GM12878 (cell line): Measurements from ENCODE around the gene RREB1. TPM values are rescaled to one million over a fixed set of nuclear protein-coding genes. Genes with fewer than 3 reads are reported as not detected.

Experiments
- ATAC-seq: fragments of 200-7000 bp; cut with Tn5 transposase; 3 replicates; pipeline ENCODE4 v1.9.1; 2020; ENCODE audit warnings: mild to moderate bottlenecking, moderate library complexity
- BruUV-seq: library from RNA; stranded (reverse); fragments of 400-500 nt; replicated peaks from 2 replicates; lab custom pipeline; 2021; lab: Mats Ljungman, UMichigan
- CTCF ChIA-PET: fragments of 300-600 bp; sonication (Branson Sonifier 250); formaldehyde crosslinking; extraction: SDS; loops from one replicate; lab custom pipeline; 2021; ENCODE audit warnings: inconsistent platforms; lab: Yijun Ruan, JAX
- POLR2A ChIA-PET: fragments of 350-600 bp; formaldehyde crosslinking; extraction: SDS; loops from one replicate; lab custom pipeline; 2021; ENCODE audit warnings: inconsistent platforms; lab: Charles Lee
- RAD21 ChIA-PET: fragments of 300-600 bp; sonication (Branson Sonifier 250); formaldehyde crosslinking; loops from one replicate; lab custom pipeline; 2023; ENCODE audit warnings: antibody characterized with exemption; ENCODE audit not compliant: unreplicated experiment; lab: Charles Lee
- SMC1A ChIA-PET: fragments of 300-600 bp; sonication (Branson Sonifier 250); formaldehyde crosslinking; loops from one replicate; lab custom pipeline; 2023; ENCODE audit not compliant: unreplicated experiment, uncharacterized antibody; lab: Charles Lee
- DNase-seq: peaks from one replicate; pipeline ENCODE4 v3.0.0-alpha.2; 2011; ENCODE audit warnings: low read depth, low spot score
- FAIRE-seq: peaks from 3 replicates; lab custom pipeline; 2011; peaks lifted over from hg19 to GRCh38; lab: Jason Lieb, UNC
- H2AFZ ChIP-seq: 2 replicates; pipeline ENCODE4 v1.6.0; 2011; ENCODE audit warnings: low read depth, low read length, control low read depth; ENCODE audit not compliant: control insufficient read depth
- H3K27ac ChIP-seq: 2 replicates; pipeline ENCODE4 v1.5.1; 2011; ENCODE audit warnings: control low read depth; ENCODE audit not compliant: control insufficient read depth, insufficient read depth
- H3K27me3 ChIP-seq, 2 experiments: replicated peaks in 1 of 2; 2 replicates each; pipeline versions ENCODE4 v1.6.0 to v1.6.1; 2011; ENCODE audit warnings: low read length in 1 of 2; ENCODE audit not compliant: control insufficient read depth in 2 of 2, insufficient read depth in 2 of 2
- H3K36me3 ChIP-seq, 2 experiments: 2 replicates each; pipeline ENCODE4 v1.5.1; 2011; ENCODE audit warnings: low read length in 1 of 2; ENCODE audit not compliant: control insufficient read depth in 2 of 2, insufficient read depth in 2 of 2
- H3K4me1 ChIP-seq: 2 replicates; pipeline ENCODE4 v1.6.1; 2011; ENCODE audit warnings: mild to moderate bottlenecking, low read length, moderate library complexity, mixed read lengths; ENCODE audit not compliant: control insufficient read depth, insufficient read depth
- H3K4me2 ChIP-seq: 2 replicates; pipeline ENCODE4 v1.6.0; 2011; ENCODE audit warnings: control low read depth; ENCODE audit not compliant: control insufficient read depth, insufficient read depth
- H3K4me3 ChIP-seq: fragments of 200-600 bp; sonication (generic); 2 replicates; pipeline ENCODE4 v1.5.1; 2016
- H3K79me2 ChIP-seq: 2 replicates; pipeline ENCODE4 v1.6.0; 2011; ENCODE audit warnings: low read length; ENCODE audit not compliant: control insufficient read depth, insufficient read depth
- H3K9ac ChIP-seq: 2 replicates; pipeline ENCODE4 v1.8.0; 2011; ENCODE audit warnings: low read length, control low read depth, mixed read lengths; ENCODE audit not compliant: control insufficient read depth, insufficient read depth
- H3K9me3 ChIP-seq: replicated peaks from 3 replicates; pipeline ENCODE4 v1.5.1; 2011; ENCODE audit warnings: mild to moderate bottlenecking, low read length; ENCODE audit not compliant: control insufficient read depth, insufficient read depth
- H4K20me1 ChIP-seq: 2 replicates; pipeline ENCODE4 v1.6.0; 2011; ENCODE audit not compliant: control insufficient read depth, insufficient read depth
- CEBPB ChIP-seq, 2 experiments: fragments of 150-350 bp in 1 of 2; IDR thresholded peaks; 2 replicates each; pipeline ENCODE4 v1.6.1; 2012 to 2014; ENCODE audit warnings: low read depth in 2 of 2, low read length in 2 of 2, borderline replicate concordance in 1 of 2, inconsistent platforms in 1 of 2
- DPF2 ChIP-seq: fragments of 450-650 bp; IDR thresholded peaks from 2 replicates; pipeline ENCODE4 v1.6.1; 2017; ENCODE audit warnings: mild to moderate bottlenecking
- ETV6 ChIP-seq, 2 experiments: fragments of 450-650 bp in 1 of 2; IDR thresholded peaks in 1 of 2; conservative IDR thresholded peaks in 1 of 2; 2 replicates each; pipeline ENCODE4 v1.6.1; 2014; ENCODE audit warnings: antibody characterized with exemption in 1 of 2, borderline replicate concordance in 1 of 2, low read depth in 1 of 2, mild to moderate bottlenecking in 1 of 2, moderate library complexity in 1 of 2
- EZH2 ChIP-seq: IDR thresholded peaks from 2 replicates; pipeline ENCODE4 v1.6.1; 2012; ENCODE audit warnings: low read depth, mild to moderate bottlenecking, control low read depth, inconsistent platforms, low read length, borderline replicate concordance; ENCODE audit not compliant: control insufficient read depth
- IRF5 ChIP-seq: fragments of 450-650 bp; IDR thresholded peaks from 2 replicates; pipeline ENCODE4 v1.6.1; 2017; ENCODE audit warnings: borderline replicate concordance
- KDM1A ChIP-seq: fragments of 200-600 bp; sonication (generic); IDR thresholded peaks from 2 replicates; pipeline ENCODE4 v1.6.1; 2016; ENCODE audit warnings: borderline replicate concordance
- MAX ChIP-seq: IDR thresholded peaks from 2 replicates; pipeline ENCODE4 v1.6.1; 2012; ENCODE audit warnings: low read depth, low read length, improper control_type of control experiment
- MLLT1 ChIP-seq: fragments of 450-650 bp; IDR thresholded peaks from 2 replicates; pipeline ENCODE4 v1.6.1; 2016; ENCODE audit warnings: mild to moderate bottlenecking
- MXI1 ChIP-seq: fragments of 150-350 bp; IDR thresholded peaks from 2 replicates; pipeline ENCODE4 v1.6.1; 2011; ENCODE audit warnings: low read depth, mild to moderate bottlenecking, inconsistent platforms, low read length, improper control_type of control experiment
- MYC ChIP-seq: IDR thresholded peaks from 2 replicates; pipeline ENCODE4 v1.6.1; 2011; ENCODE audit warnings: mild to moderate bottlenecking, low read length, moderate library complexity, inconsistent platforms; ENCODE audit not compliant: insufficient read depth, insufficient replicate concordance, insufficient read length, severe bottlenecking
- POU2F2 ChIP-seq: IDR thresholded peaks from 3 replicates; pipeline ENCODE4 v1.6.1; 2011; ENCODE audit warnings: low read depth, mild to moderate bottlenecking, low read length, borderline replicate concordance
- RAD51 ChIP-seq: fragments of 450-650 bp; IDR thresholded peaks from 2 replicates; pipeline ENCODE4 v1.6.1; 2016; ENCODE audit warnings: moderate library complexity, mild to moderate bottlenecking, inconsistent platforms
- SMAD5 ChIP-seq: IDR thresholded peaks from 2 replicates; pipeline ENCODE4 v1.6.1; 2016; ENCODE audit warnings: antibody characterized with exemption, low read depth
- SREBF1 ChIP-seq: IDR thresholded peaks from 2 replicates; pipeline ENCODE4 v1.6.1; 2012; ENCODE audit warnings: mild to moderate bottlenecking, low read length
- SUPT20H ChIP-seq: IDR thresholded peaks from 2 replicates; pipeline ENCODE4 v1.6.1; 2011; ENCODE audit warnings: low read depth, mild to moderate bottlenecking, low read length, moderate library complexity, borderline replicate concordance; ENCODE audit not compliant: control insufficient read depth
- TARDBP ChIP-seq: IDR thresholded peaks from 2 replicates; pipeline ENCODE4 v1.6.1; 2016; ENCODE audit warnings: borderline replicate concordance
- TCF12 ChIP-seq: IDR thresholded peaks from 2 replicates; pipeline ENCODE4 v1.6.1; 2011; ENCODE audit warnings: low read depth, mild to moderate bottlenecking, low read length
- USF1 ChIP-seq: IDR thresholded peaks from 2 replicates; pipeline ENCODE4 v1.6.1; 2011; ENCODE audit warnings: borderline replicate concordance, low read depth, mild to moderate bottlenecking, moderate library complexity, mixed read lengths, low read length; ENCODE audit not compliant: insufficient read depth; ENCODE audit errors: extremely low read length
- WRNIP1 ChIP-seq: IDR thresholded peaks from 2 replicates; pipeline ENCODE4 v1.6.1; 2011; ENCODE audit warnings: low read depth, low read length, improper control_type of control experiment, borderline replicate concordance
- ZBED1 ChIP-seq: IDR thresholded peaks from 2 replicates; pipeline ENCODE4 v1.6.1; 2016; ENCODE audit warnings: borderline replicate concordance
- WGBS: methylation state at CpG from one replicate; pipeline ENCODE4 v1.1.6; 2016; ENCODE audit warnings: low lambda C conversion rate; ENCODE audit not compliant: insufficient replicate concordance, insufficient coverage; ENCODE audit errors: missing lambda C conversion rate; 5-methylcytosine and 5-hydroxymethylcytosine counted together
- in situ Hi-C: fragments of 300-500 bp; cut with MboI; formaldehyde crosslinking; loops from 9 replicates; pipeline ENCODE4 v1.14.3; 2018; ENCODE audit warnings: mixed read lengths
- intact Hi-C: fragments of 100-400 bp; cut with micrococcal nuclease; formaldehyde crosslinking; loops from one replicate; pipeline ENCODE4 v1.14.2; 2022; ENCODE audit not compliant: unreplicated experiment
- polyA plus RNA-seq, 11 experiments: library from polyadenylated mRNA; depleted of rRNA in 4 of 11; unstranded in 6 of 11; stranded (reverse) in 5 of 11; fragments of >200 nt; fragmentation: Nextera tagmentation in 4 of 11; fragmentation: Illumina TruSeq in 1 of 11; extraction: Ambion mirVana in 4 of 11; extraction: Trizol in 1 of 11; gene quantifications; 1 replicate in 1 of 11; 2 replicates in 10 of 11; pipeline versions ENCODE4 v1.2.1 to v1.2.3, GENCODE V29; 2011 to 2016; ENCODE audit warnings: inconsistent platforms in 2 of 11, missing spikeins in 2 of 11, low read depth in 1 of 11
- total RNA-seq, 4 experiments: library from RNA; depleted of rRNA in 3 of 4; stranded (reverse); fragments of >200 nt in 3 of 4; fragmentation: Illumina TruSeq in 1 of 4; extraction: Trizol in 1 of 4; gene quantifications; 2 replicates each; pipeline versions ENCODE4 v1.2.1 to v1.2.3, GENCODE V29; 2013 to 2021

Gene RREB1
- total and polyA plus RNA-seq, 10 of the 15 experiments (the other 5 are each of a cell fraction or from before 2014, with no cell fraction given), result 1.9 to 30.3 (median 8.6) TPM

GRCh38 chr6:7173843-7174503, 66.2 kb downstream of the RREB1 start:
- Histone ChIP-seq H3K36me3 (peaks cover 6 to 14% of the 10 kb centered on the region in 2 experiments), H3K4me2 (no peak overlapping the region), H3K4me1 (peaks cover 14% of the 10 kb centered on the region), H2AFZ (no peak overlapping the region), H3K4me3 (no peak overlapping the region), H3K9me3 (no peaks in the 10 kb centered on the region)
- DNase-seq, result no peak
- ChIA-PET RAD21 (no interaction called here), SMC1A (interaction anchor here (0.9 to 2.1 kb wide), 3 partner anchors 27 to 87 kb away, joined by 3 to 6 read pairs (median 4); no protein-coding TSS in a partner anchor)
- intact Hi-C loops, result no loop called here
- TF ChIP-seq ETV6 (conservative IDR thresholded peaks at IDR 0.05 in 1 of 2, IDR thresholded peaks at IDR 0.05 in 1 of 2; ENCODE audit: borderline replicate concordance in 1 of 2, low read depth in 1 of 2) (no peak), SUPT20H (no peak), MAX (no peak), DPF2 (no peak), MLLT1 (no peak), ZBED1 (no peak), SMAD5 (no peak), TCF12 (no peak), EZH2 (no peak), MXI1 (no peak), MYC (no peak), SREBF1 (no peak), IRF5 (no peak), TARDBP (no peak), CEBPB (IDR thresholded peaks at IDR 0.05; ENCODE audit: borderline replicate concordance in 1 of 2, low read depth in 2 of 2, low read length in 2 of 2) (no peak), USF1 (no peak), POU2F2 (no peak), RAD51 (no peak), WRNIP1 (no peak), KDM1A (no peak)
- TF ChIP-seq, all 136 proteins: peak for 0
- Histone ChIP-seq H3K79me2 (peaks cover 69% of the 10 kb centered on the region), H3K9ac (no peak overlapping the region), H3K27ac (no peak overlapping the region), H4K20me1 (no peaks in the 10 kb centered on the region), H3K27me3 (no peaks in the 10 kb centered on the region)
- whole genome bisulfite sequencing, result 89% methylated on average over 9 of the region's 9 CpGs
- in situ Hi-C loops, result no loop called here
- POLR2A ChIA-PET, result no interaction called here
- FAIRE-seq, result no peak
- ATAC-seq, result no peak
- CTCF ChIA-PET, result no interaction called here
- BruUV-seq, result no TSS peak
